Loucy (cell line): ENCODE results near the gene NOXA1.

Experiments used
- H2AFZ ChIP-seq: fragments of 200-600 bp; sonication (generic); 2 replicates; pipeline ENCODE4 v1.6.0; 2016; ENCODE audit warnings: antibody characterized with exemption, mild to moderate bottlenecking, low read length, moderate library complexity
- H3F3A ChIP-seq: fragments of 200-600 bp; 2 replicates; pipeline ENCODE4 v1.6.0; 2016; ENCODE audit warnings: antibody characterized with exemption, low read depth, mild to moderate bottlenecking
- H3K27me3 ChIP-seq: fragments of 200-600 bp; sonication (generic); 2 replicates; pipeline ENCODE4 v1.6.1; 2014; ENCODE audit warnings: low read length, mild to moderate bottlenecking; ENCODE audit not compliant: insufficient read depth, poor library complexity, severe bottlenecking
- H3K36me3 ChIP-seq: fragments of 200-600 bp; sonication (generic); 2 replicates; pipeline ENCODE4 v1.6.1; 2016; ENCODE audit warnings: low read length; ENCODE audit not compliant: insufficient read depth
- H3K4me1 ChIP-seq: fragments of 200-600 bp; sonication (generic); 2 replicates; pipeline ENCODE4 v1.5.1; 2014; ENCODE audit warnings: low read length, mild to moderate bottlenecking; ENCODE audit not compliant: insufficient read depth, poor library complexity, severe bottlenecking
- H3K4me2 ChIP-seq: fragments of 200-600 bp; sonication (generic); 2 replicates; pipeline ENCODE4 v1.6.0; 2014; ENCODE audit warnings: antibody characterized with exemption, low read length, low read depth, mild to moderate bottlenecking; ENCODE audit not compliant: poor library complexity, severe bottlenecking
- H3K4me3 ChIP-seq: fragments of 200-600 bp; sonication (generic); 2 replicates; pipeline ENCODE4 v1.5.1; 2014; ENCODE audit warnings: low read length, mild to moderate bottlenecking, mixed read lengths; ENCODE audit not compliant: poor library complexity, severe bottlenecking
- H3K79me2 ChIP-seq: fragments of 200-600 bp; sonication (generic); 2 replicates; pipeline ENCODE4 v1.6.1; 2014; ENCODE audit warnings: low read length; ENCODE audit not compliant: insufficient read depth
- H3K9ac ChIP-seq: fragments of 200-600 bp; sonication (generic); 2 replicates; pipeline ENCODE4 v1.6.0; 2014; ENCODE audit warnings: mild to moderate bottlenecking, low read depth, low read length, moderate library complexity; ENCODE audit not compliant: poor library complexity, severe bottlenecking
- H3K9me2 ChIP-seq: fragments of 200-600 bp; sonication (generic); replicated peaks from 2 replicates; pipeline ENCODE4 v1.6.1; 2016; ENCODE audit warnings: low read depth, low read length, mixed read lengths
- H3K9me3 ChIP-seq: fragments of 200-600 bp; sonication (generic); 2 replicates; pipeline ENCODE4 v1.6.1; 2014; ENCODE audit warnings: mild to moderate bottlenecking, antibody characterized with exemption, low read length, low read depth; ENCODE audit not compliant: insufficient read depth
- H4K20me1 ChIP-seq: fragments of 200-600 bp; sonication (generic); 2 replicates; pipeline ENCODE4 v1.6.0; 2014; ENCODE audit warnings: antibody characterized with exemption, low read length, mild to moderate bottlenecking; ENCODE audit not compliant: insufficient read depth, poor library complexity, severe bottlenecking
- EZH2phosphoT487 ChIP-seq: fragments of 200-600 bp; IDR thresholded peaks from 2 replicates; pipeline ENCODE4 v1.6.1; 2018; ENCODE audit warnings: antibody characterized with exemption, mild to moderate bottlenecking, moderate library complexity, borderline replicate concordance
- TF ChIP-seq, protein P1 (sequence below): fragments of 200-600 bp; sonication (generic); conservative IDR thresholded peaks from 2 replicates; pipeline ENCODE4 v1.5.1; 2014; ENCODE audit warnings: mild to moderate bottlenecking, antibody characterized with exemption, low read length

Gene NOXA1

DNA sequence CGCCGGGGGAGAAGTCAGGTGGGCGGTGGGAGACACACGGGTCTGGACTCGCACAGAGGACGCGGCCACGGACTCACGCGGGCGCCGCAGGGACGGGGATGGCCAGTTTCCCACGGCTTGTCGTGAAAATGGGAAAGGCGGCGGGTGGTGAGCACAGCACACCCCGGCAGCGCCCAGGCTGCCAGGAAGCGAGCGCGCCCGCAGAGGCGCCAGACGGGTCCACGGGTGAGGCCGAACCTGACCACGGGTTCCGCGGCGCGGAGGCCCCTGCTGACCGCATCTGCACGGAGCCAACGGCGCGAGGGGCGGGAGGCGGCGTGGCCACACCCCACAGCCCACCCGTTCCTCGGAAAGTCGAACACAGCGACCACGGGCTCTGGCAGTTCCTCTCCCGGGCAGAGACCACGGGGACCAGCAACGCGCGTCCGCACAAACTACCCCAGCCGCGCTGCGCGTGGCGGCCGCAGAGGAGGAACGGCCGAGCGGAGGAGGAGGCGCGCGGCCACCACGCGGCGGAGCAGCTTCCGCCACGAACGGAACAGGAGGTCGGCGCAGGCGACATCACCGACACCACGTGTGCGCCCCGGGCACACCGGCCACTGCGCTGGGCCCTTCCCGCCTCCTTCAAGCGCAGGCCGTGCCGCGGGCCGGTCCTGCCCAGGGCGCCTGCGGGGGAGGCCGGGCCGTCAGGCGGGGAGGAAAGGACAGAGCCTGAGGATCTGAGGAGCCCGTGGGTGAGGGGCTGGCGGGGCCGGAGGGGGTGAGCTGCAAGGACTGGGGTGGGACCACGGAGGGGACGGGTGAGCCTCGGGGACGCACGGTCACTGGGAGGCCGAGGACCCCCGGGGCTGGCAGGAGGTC lies 5.8 kb upstream of the NOXA1 start:
- no peaks in the 10 kb centered on the region for H3K9me2 ChIP-seq
- TF ChIP-seq EZH2phosphoT487, result no peak
- TF ChIP-seq, protein P1, sequence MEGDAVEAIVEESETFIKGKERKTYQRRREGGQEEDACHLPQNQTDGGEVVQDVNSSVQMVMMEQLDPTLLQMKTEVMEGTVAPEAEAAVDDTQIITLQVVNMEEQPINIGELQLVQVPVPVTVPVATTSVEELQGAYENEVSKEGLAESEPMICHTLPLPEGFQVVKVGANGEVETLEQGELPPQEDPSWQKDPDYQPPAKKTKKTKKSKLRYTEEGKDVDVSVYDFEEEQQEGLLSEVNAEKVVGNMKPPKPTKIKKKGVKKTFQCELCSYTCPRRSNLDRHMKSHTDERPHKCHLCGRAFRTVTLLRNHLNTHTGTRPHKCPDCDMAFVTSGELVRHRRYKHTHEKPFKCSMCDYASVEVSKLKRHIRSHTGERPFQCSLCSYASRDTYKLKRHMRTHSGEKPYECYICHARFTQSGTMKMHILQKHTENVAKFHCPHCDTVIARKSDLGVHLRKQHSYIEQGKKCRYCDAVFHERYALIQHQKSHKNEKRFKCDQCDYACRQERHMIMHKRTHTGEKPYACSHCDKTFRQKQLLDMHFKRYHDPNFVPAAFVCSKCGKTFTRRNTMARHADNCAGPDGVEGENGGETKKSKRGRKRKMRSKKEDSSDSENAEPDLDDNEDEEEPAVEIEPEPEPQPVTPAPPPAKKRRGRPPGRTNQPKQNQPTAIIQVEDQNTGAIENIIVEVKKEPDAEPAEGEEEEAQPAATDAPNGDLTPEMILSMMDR, result no peak
- H3K27me3 ChIP-seq, result no peaks in the 10 kb centered on the region
- no peak overlapping the region for H3K4me2 ChIP-seq
- H3K4me1 ChIP-seq, result no peaks in the 10 kb centered on the region
- H3K9ac ChIP-seq, result no peak overlapping the region
- no peaks in the 10 kb centered on the region for H4K20me1 ChIP-seq
- H3K4me3 ChIP-seq, result no peak overlapping the region
- no peaks in the 10 kb centered on the region for H3K79me2 ChIP-seq
- H3K36me3 ChIP-seq, result no peaks in the 10 kb centered on the region
- no peaks in the 10 kb centered on the region for H3F3A ChIP-seq
- no peak overlapping the region for H2AFZ ChIP-seq
- no peaks in the 10 kb centered on the region for H3K9me3 ChIP-seq

DNA sequence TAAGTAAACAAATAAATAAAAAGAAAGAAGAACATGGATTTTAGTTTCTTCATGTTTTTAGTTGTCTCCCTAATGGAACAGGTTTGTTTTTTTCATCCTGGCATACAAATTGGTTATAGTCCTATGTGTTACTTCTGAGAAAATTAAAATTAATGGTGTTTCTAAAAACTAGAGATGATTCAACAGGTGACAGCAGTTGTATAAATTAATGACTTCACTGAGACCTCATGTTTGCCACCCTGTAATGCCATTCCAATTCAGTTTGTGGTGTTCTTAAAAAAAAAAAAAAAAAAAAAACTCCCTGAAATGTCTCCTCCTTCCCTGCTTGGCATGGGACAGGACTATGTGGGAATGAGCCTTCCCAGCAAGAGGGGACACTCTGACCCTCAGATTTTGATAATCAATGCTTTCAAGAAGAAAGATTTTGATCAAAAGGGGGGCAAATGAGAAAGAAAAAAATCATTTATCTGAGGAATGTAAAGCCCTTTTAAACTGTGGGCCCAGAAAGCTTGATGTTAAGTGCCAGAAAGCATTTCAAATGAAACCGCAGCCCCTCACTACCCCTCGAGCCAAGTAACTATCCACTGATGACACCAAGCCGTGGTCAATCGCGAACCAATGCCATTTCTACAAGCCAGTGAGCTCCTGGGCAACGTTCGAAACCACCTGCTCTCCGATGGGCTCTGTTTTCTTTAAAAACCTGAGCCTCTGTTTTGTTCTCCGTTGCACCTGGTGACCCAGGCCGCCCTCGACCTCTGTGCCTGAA lies 1.2 kb upstream of the NOXA1 start:
- no peaks in the 10 kb centered on the region for H3K27me3 ChIP-seq
- no peaks in the 10 kb centered on the region for H3K36me3 ChIP-seq
- H2AFZ ChIP-seq, result no peak overlapping the region
- no peak overlapping the region for H3K9ac ChIP-seq
- H3K4me3 ChIP-seq, result no peak overlapping the region
- TF ChIP-seq EZH2phosphoT487, result no peak
- TF ChIP-seq, protein P1, result no peak
- no peaks in the 10 kb centered on the region for H3F3A ChIP-seq
- no peaks in the 10 kb centered on the region for H3K4me1 ChIP-seq
- H3K9me3 ChIP-seq, result no peaks in the 10 kb centered on the region
- no peaks in the 10 kb centered on the region for H3K9me2 ChIP-seq
- H3K4me2 ChIP-seq, result no peak overlapping the region
- no peaks in the 10 kb centered on the region for H4K20me1 ChIP-seq
- no peaks in the 10 kb centered on the region for H3K79me2 ChIP-seq

DNA sequence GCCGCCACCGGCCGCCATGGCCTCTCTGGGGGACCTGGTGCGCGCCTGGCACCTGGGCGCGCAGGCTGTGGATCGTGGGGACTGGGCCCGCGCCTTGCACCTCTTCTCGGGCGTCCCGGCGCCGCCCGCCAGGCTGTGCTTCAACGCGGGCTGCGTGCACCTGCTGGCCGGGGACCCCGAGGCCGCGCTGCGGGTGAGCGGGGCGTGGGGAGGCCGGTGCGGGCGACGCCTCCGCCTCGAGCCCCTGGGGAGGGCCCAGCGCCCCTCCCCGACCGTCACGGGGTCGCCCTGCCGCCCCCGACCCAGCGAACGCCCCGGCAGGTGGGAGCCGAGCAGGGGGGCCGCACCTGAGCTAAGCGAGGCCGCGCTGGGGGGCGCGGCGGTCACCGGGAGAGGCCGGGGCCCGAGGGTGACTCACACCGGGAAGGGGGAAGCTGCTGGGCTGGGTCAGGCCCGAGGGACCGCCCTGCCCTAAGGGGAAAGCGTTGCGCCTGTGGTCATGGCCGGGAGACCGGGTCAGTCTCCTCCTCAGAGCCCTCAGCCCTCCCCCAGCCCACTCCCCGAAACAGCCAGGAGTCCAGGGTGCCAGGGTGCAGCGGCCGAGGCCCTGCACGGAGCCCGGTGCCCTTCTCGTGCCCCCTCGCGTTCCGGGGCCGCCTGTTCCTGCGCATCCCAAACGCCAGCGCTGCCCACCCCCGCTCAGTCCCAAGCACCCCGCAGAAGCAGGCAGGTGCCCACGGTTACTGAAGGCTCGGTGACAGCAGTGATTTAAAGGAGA lies 510 bp downstream of the NOXA1 start:
- Histone ChIP-seq H2AFZ (no peak overlapping the region), H3K9ac (no peak overlapping the region), H3K27me3 (no peaks in the 10 kb centered on the region), H3K9me2 (no peaks in the 10 kb centered on the region), H3K4me1 (no peaks in the 10 kb centered on the region), H3K9me3 (no peaks in the 10 kb centered on the region), H3K4me2 (no peak overlapping the region), H3K36me3 (no peaks in the 10 kb centered on the region), H3K79me2 (no peaks in the 10 kb centered on the region), H3F3A (no peaks in the 10 kb centered on the region), H4K20me1 (no peaks in the 10 kb centered on the region), H3K4me3 (no peak overlapping the region)
- TF ChIP-seq, protein P1, result no peak
- no peak for TF ChIP-seq EZH2phosphoT487
